HepG2 (cell line): ENCODE measurements around the gene GLDN. TPM values are rescaled to one million over a fixed set of nuclear protein-coding genes. Genes with fewer than 3 reads are reported as not detected.

Experiments
- ATAC-seq: fragments of 200-7000 bp; cut with Tn5 transposase; 3 replicates; pipeline ENCODE4 v1.9.1; 2020; ENCODE audit warnings: mild to moderate bottlenecking, moderate library complexity
- BruUV-seq: library from RNA; stranded (reverse); fragments of 400-500 nt; replicated peaks from 2 replicates; lab custom pipeline; 2021; lab: Mats Ljungman, UMichigan
- CTCF ChIA-PET: fragments of 300-600 bp; formaldehyde crosslinking; extraction: SDS; loops from one replicate; lab custom pipeline; 2021; ENCODE audit warnings: low total read pairs, inconsistent platforms, low intra/inter-chr PET ratio; lab: Yijun Ruan, JAX
- POLR2A ChIA-PET: fragments of 350-600 bp; sonication (Branson Sonifier 250); formaldehyde crosslinking; loops from one replicate; lab custom pipeline; 2020; ENCODE audit warnings: antibody characterized with exemption, inconsistent platforms; lab: Yijun Ruan, JAX
- DNase-seq: peaks from one replicate; pipeline ENCODE4 v3.0.0-alpha.2; 2015; ENCODE audit warnings: low spot score
- FAIRE-seq: peaks from 3 replicates; lab custom pipeline; 2011; peaks lifted over from hg19 to GRCh38; lab: Jason Lieb, UNC
- H2AFZ ChIP-seq: one replicate; pipeline ENCODE4 v1.6.1; 2011; ENCODE audit warnings: low read length, inconsistent platforms
- H3K27ac ChIP-seq: fragments of 300-600 bp; 3 replicates; pipeline ENCODE4 v1.8.0; 2011; ENCODE audit warnings: mixed run types, mild to moderate bottlenecking, mixed read lengths, low read length, inconsistent platforms; ENCODE audit not compliant: insufficient read depth; ENCODE audit errors: extremely low read length
- H3K27me3 ChIP-seq, 2 experiments: fragments of 200-600 bp in 1 of 2; 2 replicates in 1 of 2; 3 replicates in 1 of 2; pipeline versions ENCODE4 v1.6.0 to v1.8.0; 2011; ENCODE audit warnings: low read length in 2 of 2, mild to moderate bottlenecking in 2 of 2, moderate library complexity in 2 of 2, inconsistent platforms in 1 of 2; ENCODE audit not compliant: insufficient read depth in 2 of 2, control insufficient read depth in 1 of 2
- H3K36me3 ChIP-seq, 2 experiments: fragments of 200-600 bp in 1 of 2; replicated peaks in 1 of 2; 2 replicates in 1 of 2; 3 replicates in 1 of 2; pipeline versions ENCODE4 v1.5.1 to v1.8.0; 2011; ENCODE audit warnings: low read length in 2 of 2, inconsistent platforms in 1 of 2; ENCODE audit not compliant: insufficient read depth in 2 of 2, control insufficient read depth in 1 of 2
- H3K4me1 ChIP-seq: 2 replicates; pipeline ENCODE4 v1.5.1; 2012; ENCODE audit warnings: low read length, inconsistent platforms; ENCODE audit not compliant: insufficient read depth
- H3K4me2 ChIP-seq: 2 replicates; pipeline ENCODE4 v1.6.0; 2011; ENCODE audit warnings: low read depth, low read length, inconsistent platforms
- H3K4me3 ChIP-seq, 3 experiments: fragments of 200-600 bp in 1 of 3; sonication (generic), shearing (Covaris generic) in 1 of 3; replicated peaks in 1 of 3; 2 replicates each; pipeline ENCODE4 v1.5.1; 2011 to 2016; ENCODE audit warnings: low read length in 3 of 3, inconsistent platforms in 2 of 3, low read depth in 2 of 3, mild to moderate bottlenecking in 2 of 3, control low read depth in 1 of 3, mixed read lengths in 1 of 3; ENCODE audit not compliant: insufficient read depth in 1 of 3
- H3K79me2 ChIP-seq: one replicate; pipeline ENCODE4 v1.6.1; 2011; ENCODE audit warnings: low read length, inconsistent platforms; ENCODE audit not compliant: insufficient read depth
- H3K9ac ChIP-seq: 2 replicates; pipeline ENCODE4 v1.6.0; 2011; ENCODE audit warnings: mild to moderate bottlenecking, low read depth, low read length, inconsistent platforms; ENCODE audit not compliant: insufficient read depth
- H3K9me3 ChIP-seq: 2 replicates; pipeline ENCODE4 v1.5.1; 2012; ENCODE audit warnings: mild to moderate bottlenecking, low read length
- H4K20me1 ChIP-seq: 2 replicates; pipeline ENCODE4 v1.6.0; 2011; ENCODE audit warnings: inconsistent platforms, mild to moderate bottlenecking, low read length, moderate library complexity; ENCODE audit not compliant: insufficient read depth
- GTF2F1 ChIP-seq: fragments of 150-350 bp; IDR thresholded peaks from 2 replicates; pipeline ENCODE4 v1.6.1; 2014; ENCODE audit warnings: low read length
- KDM3A ChIP-seq: IDR thresholded peaks from 2 replicates; pipeline ENCODE4 v1.6.1; 2018; ENCODE audit warnings: low read depth, missing compliant biosample characterization
- KDM6A ChIP-seq: IDR thresholded peaks from 2 replicates; pipeline ENCODE4 v1.6.1; 2016; ENCODE audit warnings: low read depth
- LBX2 ChIP-seq: sonication (generic); formaldehyde crosslinking; IDR thresholded peaks from 2 replicates; pipeline ENCODE4 v1.5.0; 2020; ENCODE audit warnings: missing genetic modification reagents, mild to moderate bottlenecking, borderline replicate concordance
- MZF1 ChIP-seq: sonication (generic); formaldehyde crosslinking; IDR thresholded peaks from 2 replicates; pipeline ENCODE4 v1.8.1; 2023; ENCODE audit warnings: mild to moderate bottlenecking, missing genetic modification reagents, borderline replicate concordance
- PBX3 ChIP-seq: sonication (generic); formaldehyde crosslinking; IDR thresholded peaks from 2 replicates; pipeline ENCODE4 v1.8.1; 2023; ENCODE audit warnings: missing genetic modification reagents, inconsistent platforms, borderline replicate concordance
- RBAK ChIP-seq: sonication (generic); formaldehyde crosslinking; IDR thresholded peaks from 2 replicates; pipeline ENCODE4 v1.5.1; 2020; ENCODE audit warnings: mild to moderate bottlenecking, missing genetic modification reagents
- RNF2 ChIP-seq: fragments of 450-650 bp; conservative IDR thresholded peaks from 2 replicates; pipeline ENCODE4 v1.6.1; 2016; ENCODE audit warnings: low read depth
- SSRP1 ChIP-seq: IDR thresholded peaks from 2 replicates; pipeline ENCODE4 v1.6.1; 2016; ENCODE audit warnings: control low read depth
- TEAD3 ChIP-seq: optimal IDR thresholded peaks from 2 replicates; pipeline ENCODE3; 2016; ENCODE audit warnings: borderline replicate concordance
- YEATS2 ChIP-seq: sonication (generic); formaldehyde crosslinking; IDR thresholded peaks from 2 replicates; pipeline ENCODE4 v1.4.0; 2020; ENCODE audit warnings: missing genetic modification reagents, borderline replicate concordance
- ZNF124 ChIP-seq: sonication (generic); formaldehyde crosslinking; IDR thresholded peaks from 2 replicates; pipeline ENCODE4 v1.4.0; 2020; ENCODE audit warnings: missing genetic modification reagents
- ZNF143 ChIP-seq: sonication (generic); formaldehyde crosslinking; IDR thresholded peaks from 2 replicates; pipeline ENCODE4 v1.4.0; 2020; ENCODE audit warnings: missing genetic modification reagents
- ZNF350 ChIP-seq: sonication (generic); formaldehyde crosslinking; IDR thresholded peaks from 2 replicates; pipeline ENCODE4 v1.4.0; 2020; ENCODE audit warnings: mild to moderate bottlenecking, low read depth, missing genetic modification reagents, borderline replicate concordance
- ZNF670 ChIP-seq: sonication (generic); formaldehyde crosslinking; IDR thresholded peaks from 2 replicates; pipeline ENCODE4 v1.8.0; 2022; ENCODE audit warnings: mild to moderate bottlenecking, missing genetic modification reagents, borderline replicate concordance
- ZNF713 ChIP-seq: sonication (generic); formaldehyde crosslinking; IDR thresholded peaks from 2 replicates; pipeline ENCODE4 v1.4.0; 2020; ENCODE audit warnings: mild to moderate bottlenecking, missing genetic modification reagents
- ZNF768 ChIP-seq: sonication (generic); formaldehyde crosslinking; IDR thresholded peaks from 2 replicates; pipeline ENCODE4 v1.4.0; 2020; ENCODE audit warnings: missing genetic modification reagents
- ZNF879 ChIP-seq: sonication (generic); formaldehyde crosslinking; IDR thresholded peaks from 2 replicates; pipeline ENCODE4 v1.8.1; 2023; ENCODE audit warnings: missing genetic modification reagents
- ZSCAN30 ChIP-seq: sonication (generic); formaldehyde crosslinking; IDR thresholded peaks from 2 replicates; pipeline ENCODE4 v1.5.0; 2020; ENCODE audit warnings: mild to moderate bottlenecking, missing genetic modification reagents
- ZXDC ChIP-seq: sonication (generic); formaldehyde crosslinking; IDR thresholded peaks from 2 replicates; pipeline ENCODE4 v1.5.0; 2020; ENCODE audit warnings: mild to moderate bottlenecking, missing genetic modification reagents
- WGBS: methylation state at CpG from one replicate; pipeline ENCODE4 v1.1.6; 2017; ENCODE audit warnings: low lambda C conversion rate; 5-methylcytosine and 5-hydroxymethylcytosine counted together
- in situ Hi-C: cut with HindIII; loops from 2 replicates; pipeline ENCODE4 v1.10.0; 2017; ENCODE audit warnings: low pct_unique_long_range_greater_than_20kb; ENCODE audit not compliant: extremely low pct_ligation_motif_present
- intact Hi-C: fragments of 100-400 bp; cut with micrococcal nuclease; formaldehyde crosslinking; loops from one replicate; pipeline ENCODE4 v1.10.0; 2022; ENCODE audit not compliant: unreplicated experiment
- polyA plus RNA-seq, 8 experiments: library from polyadenylated mRNA; depleted of rRNA in 3 of 8; stranded (reverse) in 7 of 8; unstranded in 1 of 8; fragments of >200 nt; fragmentation: Illumina TruSeq in 4 of 8; extraction: Trizol in 4 of 8; gene quantifications; 2 replicates each; pipeline versions ENCODE4 v1.2.1 to v1.2.3, GENCODE V29; 2011 to 2016; ENCODE audit warnings: low read depth in 4 of 8, missing spikeins in 1 of 8, mixed read lengths in 1 of 8; ENCODE audit not compliant: insufficient read depth in 1 of 8
- total RNA-seq, 5 experiments: library from RNA; depleted of rRNA; stranded (reverse); fragments of >200 nt; fragmentation: Illumina TruSeq; extraction: Trizol; gene quantifications; 2 replicates each; pipeline ENCODE4 v1.2.3, GENCODE V29; 2016; ENCODE audit warnings: low read depth in 1 of 5

The GLDN gene
- total and polyA plus RNA-seq, 2 of the 13 experiments (the other 11 are each of a cell fraction or from before 2014, with no cell fraction given): 0.86 to 1.0 TPM

GRCh38 chr15:51398626-51399025 is 57.2 kb downstream of the GLDN start (continued):
- TF ChIP-seq ZNF713 (CRISPR knock-in tag) (no peak), ZXDC (CRISPR knock-in tag) (no peak), ZNF670 (CRISPR knock-in tag) (no peak)

- in situ Hi-C loops: loop anchor here (5.0 kb wide), 1 partner anchor 239 kb away; no protein-coding TSS in a partner anchor
- H3K9ac ChIP-seq: no peak overlapping the region
- H3K79me2 ChIP-seq: no peaks in the 10 kb centered on the region
- peak; percentile 11; the same call in 2 of the 3 replicates for ATAC-seq
- no peaks in the 10 kb centered on the region for H3K9me3 ChIP-seq
- H3K4me2 ChIP-seq: no peak overlapping the region
- H3K27me3 ChIP-seq: peaks cover 0 to 29% of the 10 kb centered on the region in 2 experiments; a peak in 3 of 5 replicates
- TF ChIP-seq SSRP1 (CRISPR knock-in tag) (no peak), RBAK (CRISPR knock-in tag) (no peak), GTF2F1 (no peak), RNF2 (no peak), ZNF768 (CRISPR knock-in tag) (no peak), ZNF143 (no peak), TEAD3 (CRISPR knock-in tag) (no peak), ZSCAN30 (no peak), KDM6A (CRISPR knock-in tag) (no peak), LBX2 (CRISPR knock-in tag) (no peak), KDM3A (CRISPR knock-in tag) (no peak), ZNF124 (CRISPR knock-in tag) (no peak), ZNF350 (no peak), PBX3 (no peak), MZF1 (no peak), YEATS2 (CRISPR knock-in tag) (no peak), ZNF879 (no peak)
- TF ChIP-seq, all 625 proteins: peak for 0
- no peaks in the 10 kb centered on the region for H4K20me1 ChIP-seq
- H2AFZ ChIP-seq: no peak overlapping the region
- intact Hi-C loops: no loop called here
- no peaks in the 10 kb centered on the region for H3K36me3 ChIP-seq
- ChIA-PET POLR2A (no interaction called here), CTCF (interaction anchor here (1.5 kb wide), 1 partner anchor 238 kb away, joined by 8 read pairs; no protein-coding TSS in a partner anchor)
- no peak overlapping the region for H3K4me3 ChIP-seq
- peaks cover 16% of the 10 kb centered on the region for H3K4me1 ChIP-seq
- WGBS: 47% methylated on average over 7 of the region's 7 CpGs
- no peak for FAIRE-seq
- H3K27ac ChIP-seq: no peak overlapping the region
- no peak for DNase-seq
- no TSS peak for BruUV-seq
Observed at GRCh38 chr15:51401051-51401780, 59.8 kb downstream of the GLDN start.
